Measurements from ENCODE around the gene PKP3. TPM values are rescaled to one million over a fixed set of nuclear protein-coding genes. Genes with fewer than 3 reads are reported as not detected.
A peak's percentile ranks its signal among the peaks of the same experiment; 100 is the strongest.

PKP3 gene
- total and polyA plus RNA-seq, 5 donors from 2014 or later, result 0.09 to 0.75 (median 0.28) TPM; not detected in 1

GRCh38 chr11:352456-353031, 41.5 kb upstream of the PKP3 start:
- peaks cover 6% of the 10 kb centered on the region for H3K27me3 Mint-ChIP-seq
- Histone ChIP-seq H3K4me1 (ENCODE audit: control insufficient read depth, insufficient read depth, low read length, poor library complexity, severe bottlenecking) (peaks cover 10% of the 10 kb centered on the region), H3K27me3 (ENCODE audit: control insufficient read depth, insufficient read depth, low read length) (no peaks in the 10 kb centered on the region), H3K4me3 (ENCODE audit: low read depth, low read length) (no peak overlapping the region), H3K9me3 (ENCODE audit: control insufficient read depth in 2 of 2, low read length in 2 of 2) (no peaks in the 10 kb centered on the region), H3K27ac (ENCODE audit: insufficient read depth, low read length, poor library complexity, severe bottlenecking) (no peak overlapping the region), H3K36me3 (ENCODE audit: control insufficient read depth, insufficient read depth, low read length) (no peaks in the 10 kb centered on the region)
- no peak for DNase-seq
- ATAC-seq (ENCODE audit: low read depth in 2 of 2), result no peak
- H3K4me3 Mint-ChIP-seq, result peak overlapping the region in 2 of 4 donors; percentile 8 to 11
- H3K36me3 Mint-ChIP-seq, result no peaks in the 10 kb centered on the region
- H3K27ac Mint-ChIP-seq, result peak overlapping the region; percentile 51 to 89 (median 79)
- peaks cover 7 to 50% (median 19%) of the 10 kb centered on the region in 4 donors for H3K4me1 Mint-ChIP-seq
- H3K9me3 Mint-ChIP-seq, result no peaks in the 10 kb centered on the region

- peak overlapping the region in 3 of 4 donors; percentile 17 to 96 (median 21) for H3K4me3 Mint-ChIP-seq
- H3K4me3 ChIP-seq (ENCODE audit: low read depth, low read length), result no peak overlapping the region
- ATAC-seq (ENCODE audit: low read depth in 2 of 2) (no peak), DNase-seq (no peak)
- H3K27ac ChIP-seq (ENCODE audit: insufficient read depth, low read length, poor library complexity, severe bottlenecking), result no peak overlapping the region
- peaks cover 6% of the 10 kb centered on the region for H3K27me3 Mint-ChIP-seq
- no peaks in the 10 kb centered on the region for H3K36me3 ChIP-seq (ENCODE audit: control insufficient read depth, insufficient read depth, low read length)
- H3K27ac Mint-ChIP-seq, result peak overlapping the region; percentile 51 to 89 (median 79)
- no peaks in the 10 kb centered on the region for H3K9me3 ChIP-seq (ENCODE audit: control insufficient read depth in 2 of 2, low read length in 2 of 2)
- H3K36me3 Mint-ChIP-seq, result no peaks in the 10 kb centered on the region
- H3K4me1 Mint-ChIP-seq, result peaks cover 7 to 50% (median 19%) of the 10 kb centered on the region in 4 donors
- H3K4me1 ChIP-seq (ENCODE audit: control insufficient read depth, insufficient read depth, low read length, poor library complexity, severe bottlenecking), result peaks cover 10% of the 10 kb centered on the region
- H3K9me3 Mint-ChIP-seq, result no peaks in the 10 kb centered on the region
- H3K27me3 ChIP-seq (ENCODE audit: control insufficient read depth, insufficient read depth, low read length), result no peaks in the 10 kb centered on the region
These were observed 40.7 kb upstream of the PKP3 start for GRCh38 chr11:353179-353873.

- H3K27ac Mint-ChIP-seq, result peak overlapping the region; percentile 91 to 97 (median 96)
These were observed 38.2 kb upstream of the PKP3 start for GRCh38 chr11:355581-356458.

GRCh38 chr11:356610-357009, 37.4 kb upstream of the PKP3 start:
- H3K27ac Mint-ChIP-seq, result no peak overlapping the region
- H3K27ac ChIP-seq (ENCODE audit: insufficient read depth, low read length, poor library complexity, severe bottlenecking), result no peak overlapping the region

More at GRCh38 chr11:355581-356458, 38.2 kb upstream of the PKP3 start:
- Mint-ChIP-seq H3K27me3 (peaks cover 6% of the 10 kb centered on the region), H3K9me3 (no peaks in the 10 kb centered on the region), H3K4me1 (peaks cover 7 to 46% (median 17%) of the 10 kb centered on the region in 4 donors), H3K36me3 (no peaks in the 10 kb centered on the region), H3K4me3 (peak overlapping the region; percentile 86 to 96 (median 88))
- Histone ChIP-seq H3K36me3 (ENCODE audit: control insufficient read depth, insufficient read depth, low read length) (no peaks in the 10 kb centered on the region), H3K27me3 (ENCODE audit: control insufficient read depth, insufficient read depth, low read length) (no peaks in the 10 kb centered on the region), H3K4me3 (ENCODE audit: low read depth, low read length) (peak overlapping the region; percentile 48), H3K4me1 (ENCODE audit: control insufficient read depth, insufficient read depth, low read length, poor library complexity, severe bottlenecking) (peaks cover 10% of the 10 kb centered on the region), H3K9me3 (ENCODE audit: control insufficient read depth in 2 of 2, low read length in 2 of 2) (no peaks in the 10 kb centered on the region), H3K27ac (ENCODE audit: insufficient read depth, low read length, poor library complexity, severe bottlenecking) (peak overlapping the region; percentile 88)
- DNase-seq, result peak; percentile 78 to 88 (median 85)
- peak; percentile 77 for ATAC-seq (ENCODE audit: low read depth in 2 of 2)

GRCh38 chr11:357582-357981, 36.4 kb upstream of the PKP3 start:
- Histone ChIP-seq H3K36me3 (ENCODE audit: control insufficient read depth, insufficient read depth, low read length) (no peaks in the 10 kb centered on the region), H3K27ac (ENCODE audit: insufficient read depth, low read length, poor library complexity, severe bottlenecking) (no peak overlapping the region), H3K4me3 (ENCODE audit: low read depth, low read length) (no peak overlapping the region), H3K4me1 (ENCODE audit: control insufficient read depth, insufficient read depth, low read length, poor library complexity, severe bottlenecking) (peaks cover 10% of the 10 kb centered on the region), H3K27me3 (ENCODE audit: control insufficient read depth, insufficient read depth, low read length) (no peaks in the 10 kb centered on the region), H3K9me3 (ENCODE audit: control insufficient read depth in 2 of 2, low read length in 2 of 2) (no peaks in the 10 kb centered on the region)
- no peaks in the 10 kb centered on the region for H3K36me3 Mint-ChIP-seq
- ATAC-seq (ENCODE audit: low read depth in 2 of 2), result no peak
- peaks cover 6% of the 10 kb centered on the region for H3K27me3 Mint-ChIP-seq
- no peak overlapping the region for H3K27ac Mint-ChIP-seq
- no peaks in the 10 kb centered on the region for H3K9me3 Mint-ChIP-seq
- no peak for DNase-seq
- peaks cover 7 to 36% (median 16%) of the 10 kb centered on the region in 4 donors for H3K4me1 Mint-ChIP-seq
- H3K4me3 Mint-ChIP-seq, result no peak overlapping the region

More at GRCh38 chr11:356610-357009, 37.4 kb upstream of the PKP3 start:
- peaks cover 6% of the 10 kb centered on the region for H3K27me3 Mint-ChIP-seq
- peaks cover 10% of the 10 kb centered on the region for H3K4me1 ChIP-seq (ENCODE audit: control insufficient read depth, insufficient read depth, low read length, poor library complexity, severe bottlenecking)
- no peak overlapping the region for H3K4me3 Mint-ChIP-seq
- no peaks in the 10 kb centered on the region for H3K9me3 Mint-ChIP-seq
- no peaks in the 10 kb centered on the region for H3K36me3 Mint-ChIP-seq
- peaks cover 7 to 39% (median 16%) of the 10 kb centered on the region in 4 donors for H3K4me1 Mint-ChIP-seq
- ATAC-seq (ENCODE audit: low read depth in 2 of 2) (no peak), DNase-seq (no peak)
- no peaks in the 10 kb centered on the region for H3K36me3 ChIP-seq (ENCODE audit: control insufficient read depth, insufficient read depth, low read length)
- H3K27me3 ChIP-seq (ENCODE audit: control insufficient read depth, insufficient read depth, low read length), result no peaks in the 10 kb centered on the region
- no peak overlapping the region for H3K4me3 ChIP-seq (ENCODE audit: low read depth, low read length)
- no peaks in the 10 kb centered on the region for H3K9me3 ChIP-seq (ENCODE audit: control insufficient read depth in 2 of 2, low read length in 2 of 2)

GRCh38 chr11:358129-358800, 35.7 kb upstream of the PKP3 start:
- Histone ChIP-seq H3K27ac (ENCODE audit: insufficient read depth, low read length, poor library complexity, severe bottlenecking) (no peak overlapping the region), H3K4me3 (ENCODE audit: low read depth, low read length) (no peak overlapping the region), H3K4me1 (ENCODE audit: control insufficient read depth, insufficient read depth, low read length, poor library complexity, severe bottlenecking) (peaks cover 10% of the 10 kb centered on the region), H3K36me3 (ENCODE audit: control insufficient read depth, insufficient read depth, low read length) (no peaks in the 10 kb centered on the region), H3K9me3 (ENCODE audit: control insufficient read depth in 2 of 2, low read length in 2 of 2) (no peaks in the 10 kb centered on the region), H3K27me3 (ENCODE audit: control insufficient read depth, insufficient read depth, low read length) (no peaks in the 10 kb centered on the region)
- Mint-ChIP-seq H3K36me3 (no peaks in the 10 kb centered on the region), H3K4me3 (no peak overlapping the region), H3K4me1 (peaks cover 5 to 29% (median 14%) of the 10 kb centered on the region in 4 donors), H3K27me3 (peaks cover 6% of the 10 kb centered on the region), H3K9me3 (no peaks in the 10 kb centered on the region), H3K27ac (peak overlapping the region in 1 of 3 donors; percentile 63)
- ATAC-seq (ENCODE audit: low read depth in 2 of 2) (no peak), DNase-seq (no peak)

- H3K27ac ChIP-seq (ENCODE audit: insufficient read depth, low read length, poor library complexity, severe bottlenecking), result no peak overlapping the region
- H3K27me3 ChIP-seq (ENCODE audit: control insufficient read depth, insufficient read depth, low read length), result no peaks in the 10 kb centered on the region
- DNase-seq (peak in 1 of 3 donors; percentile 33), ATAC-seq (ENCODE audit: low read depth in 2 of 2) (peak; percentile 34 to 41)
- H3K4me3 ChIP-seq (ENCODE audit: low read depth, low read length), result no peak overlapping the region
- Mint-ChIP-seq H3K27ac (no peak overlapping the region), H3K27me3 (peaks cover 6% of the 10 kb centered on the region), H3K4me3 (no peak overlapping the region), H3K9me3 (no peaks in the 10 kb centered on the region), H3K4me1 (peaks cover 0 to 19% (median 9%) of the 10 kb centered on the region in 4 donors), H3K36me3 (no peaks in the 10 kb centered on the region)
- peaks cover 12% of the 10 kb centered on the region for H3K4me1 ChIP-seq (ENCODE audit: control insufficient read depth, insufficient read depth, low read length, poor library complexity, severe bottlenecking)
- no peaks in the 10 kb centered on the region for H3K36me3 ChIP-seq (ENCODE audit: control insufficient read depth, insufficient read depth, low read length)
- no peaks in the 10 kb centered on the region for H3K9me3 ChIP-seq (ENCODE audit: control insufficient read depth in 2 of 2, low read length in 2 of 2)
These were observed 34.8 kb upstream of the PKP3 start for GRCh38 chr11:359181-359714.
